Measurements from ENCODE around the gene SLC35A5.

DNA sequence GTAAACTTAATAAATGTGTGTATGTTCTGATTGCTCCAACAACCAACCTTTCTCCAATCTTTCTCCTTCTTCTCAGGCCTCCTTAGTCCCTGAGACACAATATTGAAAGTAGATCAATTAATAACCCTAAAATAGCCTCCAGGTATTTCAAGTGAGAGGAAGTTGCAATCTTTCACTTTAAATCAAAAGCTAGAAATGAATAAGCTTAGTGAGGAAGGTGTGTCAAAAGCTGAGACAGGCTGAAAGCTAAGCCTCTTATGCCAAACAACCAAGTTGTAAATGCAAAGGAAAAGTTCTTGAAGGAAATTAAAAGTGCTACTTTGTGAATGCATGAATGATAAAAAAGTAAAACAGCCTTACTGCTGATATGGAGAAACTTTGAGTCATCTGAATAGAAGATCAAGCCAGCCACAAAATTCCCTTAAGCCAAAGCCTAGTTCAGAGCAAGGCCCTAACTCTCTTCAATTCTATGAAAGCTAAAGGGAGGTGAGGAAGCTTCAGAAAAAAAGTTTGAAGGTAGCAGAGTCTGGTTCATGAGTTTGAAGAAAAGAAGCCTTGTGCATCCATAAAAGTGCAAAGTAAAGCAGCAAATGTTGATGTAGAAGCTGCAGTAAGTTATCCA lies 40.5 kb downstream of the SLC35A5 start:
- TF ChIP-seq, protein P1, sequence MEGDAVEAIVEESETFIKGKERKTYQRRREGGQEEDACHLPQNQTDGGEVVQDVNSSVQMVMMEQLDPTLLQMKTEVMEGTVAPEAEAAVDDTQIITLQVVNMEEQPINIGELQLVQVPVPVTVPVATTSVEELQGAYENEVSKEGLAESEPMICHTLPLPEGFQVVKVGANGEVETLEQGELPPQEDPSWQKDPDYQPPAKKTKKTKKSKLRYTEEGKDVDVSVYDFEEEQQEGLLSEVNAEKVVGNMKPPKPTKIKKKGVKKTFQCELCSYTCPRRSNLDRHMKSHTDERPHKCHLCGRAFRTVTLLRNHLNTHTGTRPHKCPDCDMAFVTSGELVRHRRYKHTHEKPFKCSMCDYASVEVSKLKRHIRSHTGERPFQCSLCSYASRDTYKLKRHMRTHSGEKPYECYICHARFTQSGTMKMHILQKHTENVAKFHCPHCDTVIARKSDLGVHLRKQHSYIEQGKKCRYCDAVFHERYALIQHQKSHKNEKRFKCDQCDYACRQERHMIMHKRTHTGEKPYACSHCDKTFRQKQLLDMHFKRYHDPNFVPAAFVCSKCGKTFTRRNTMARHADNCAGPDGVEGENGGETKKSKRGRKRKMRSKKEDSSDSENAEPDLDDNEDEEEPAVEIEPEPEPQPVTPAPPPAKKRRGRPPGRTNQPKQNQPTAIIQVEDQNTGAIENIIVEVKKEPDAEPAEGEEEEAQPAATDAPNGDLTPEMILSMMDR (IDR thresholded peaks at IDR 0.05; ENCODE audit: low read length): no peak
- TF ChIP-seq EZH2 (optimal IDR thresholded peaks at IDR 0.05; ENCODE audit: low read depth, low read length): no peak
- TF ChIP-seq EZH2phosphoT487 (IDR thresholded peaks at IDR 0.05; ENCODE audit: low read length): no peak
